ENCODE results near the gene EIF4E2.

EIF4E2 gene

DNA sequence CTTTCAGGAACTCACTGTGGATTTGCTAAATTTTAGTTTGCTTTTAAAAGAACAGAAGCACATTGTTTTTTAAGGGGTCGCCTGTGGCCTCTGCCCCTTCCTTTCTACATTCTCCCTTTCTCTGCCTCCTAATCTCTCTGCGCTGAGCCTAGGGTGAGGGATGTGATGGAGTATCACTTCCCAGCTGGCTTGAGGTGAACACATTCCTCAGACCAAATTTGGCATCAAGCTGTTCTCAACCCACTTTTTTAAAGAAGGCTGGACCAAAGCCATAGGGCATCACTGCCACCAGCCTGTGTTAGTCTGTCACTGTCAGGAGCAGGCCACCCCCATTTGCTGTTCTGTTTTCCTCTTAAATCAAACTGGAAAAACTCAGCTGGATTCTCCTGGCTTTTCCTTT, 27.4 kb downstream of the EIF4E2 start:
- H3K36me3 ChIP-seq (ENCODE audit: control insufficient read depth, insufficient read depth, low read length), result peaks cover 7% of the 10 kb centered on the region
- H3K4me3 ChIP-seq (ENCODE audit: low read depth, low read length), result no peak overlapping the region
- H3K9me3 ChIP-seq (ENCODE audit: control insufficient read depth, insufficient read depth, low read length), result no peaks in the 10 kb centered on the region
- H3K4me1 ChIP-seq (ENCODE audit: control insufficient read depth, insufficient read depth, low read length), result no peaks in the 10 kb centered on the region
- no peaks in the 10 kb centered on the region for H3K27me3 ChIP-seq (ENCODE audit: control insufficient read depth, insufficient read depth, low read length)
- H3K9ac ChIP-seq (ENCODE audit: low read depth, low read length), result no peak overlapping the region

- no peak overlapping the region for H3K9ac ChIP-seq (ENCODE audit: low read depth, low read length)
- peaks cover 6% of the 10 kb centered on the region for H3K36me3 ChIP-seq (ENCODE audit: control insufficient read depth, insufficient read depth, low read length)
- H3K27me3 ChIP-seq (ENCODE audit: control insufficient read depth, insufficient read depth, low read length), result no peaks in the 10 kb centered on the region
- H3K4me1 ChIP-seq (ENCODE audit: control insufficient read depth, insufficient read depth, low read length), result no peaks in the 10 kb centered on the region
- no peaks in the 10 kb centered on the region for H3K9me3 ChIP-seq (ENCODE audit: control insufficient read depth, insufficient read depth, low read length)
- H3K4me3 ChIP-seq (ENCODE audit: low read depth, low read length), result no peak overlapping the region
Observed at GRCh38 chr2:232578626-232579025, 28.1 kb downstream of the EIF4E2 start.

DNA sequence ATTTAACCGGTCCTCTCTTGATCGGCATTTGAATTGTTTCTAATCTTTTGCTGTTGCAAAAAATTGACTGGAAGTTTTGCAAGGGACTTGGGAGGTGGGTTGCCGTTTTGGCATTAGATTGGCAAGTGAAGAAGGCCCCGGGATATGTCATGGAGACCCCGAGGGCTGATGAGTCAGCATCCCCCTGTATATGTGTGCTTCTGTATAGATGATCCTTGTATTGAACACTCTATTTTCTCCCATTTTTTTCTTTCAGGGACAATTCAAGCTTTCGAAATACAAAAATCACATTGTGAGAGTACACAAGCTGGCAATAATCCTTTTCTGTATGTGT, 30.1 kb downstream of the EIF4E2 start:
- no peaks in the 10 kb centered on the region for H3K27me3 ChIP-seq (ENCODE audit: control insufficient read depth, insufficient read depth, low read length)
- peaks cover 3% of the 10 kb centered on the region for H3K36me3 ChIP-seq (ENCODE audit: control insufficient read depth, insufficient read depth, low read length)
- no peak overlapping the region for H3K4me3 ChIP-seq (ENCODE audit: low read depth, low read length)
- H3K4me1 ChIP-seq (ENCODE audit: control insufficient read depth, insufficient read depth, low read length), result no peaks in the 10 kb centered on the region
- H3K9ac ChIP-seq (ENCODE audit: low read depth, low read length), result no peak overlapping the region
- no peaks in the 10 kb centered on the region for H3K9me3 ChIP-seq (ENCODE audit: control insufficient read depth, insufficient read depth, low read length)

- Histone ChIP-seq H3K9ac (ENCODE audit: low read depth, low read length) (no peak overlapping the region), H3K4me3 (ENCODE audit: low read depth, low read length) (no peak overlapping the region), H3K9me3 (ENCODE audit: control insufficient read depth, insufficient read depth, low read length) (no peaks in the 10 kb centered on the region), H3K36me3 (ENCODE audit: control insufficient read depth, insufficient read depth, low read length) (peaks cover 3% of the 10 kb centered on the region), H3K4me1 (ENCODE audit: control insufficient read depth, insufficient read depth, low read length) (peaks cover under 1% of the 10 kb centered on the region), H3K27me3 (ENCODE audit: control insufficient read depth, insufficient read depth, low read length) (no peaks in the 10 kb centered on the region)
Observed at GRCh38 chr2:232581725-232582124, 31.2 kb downstream of the EIF4E2 start.

DNA sequence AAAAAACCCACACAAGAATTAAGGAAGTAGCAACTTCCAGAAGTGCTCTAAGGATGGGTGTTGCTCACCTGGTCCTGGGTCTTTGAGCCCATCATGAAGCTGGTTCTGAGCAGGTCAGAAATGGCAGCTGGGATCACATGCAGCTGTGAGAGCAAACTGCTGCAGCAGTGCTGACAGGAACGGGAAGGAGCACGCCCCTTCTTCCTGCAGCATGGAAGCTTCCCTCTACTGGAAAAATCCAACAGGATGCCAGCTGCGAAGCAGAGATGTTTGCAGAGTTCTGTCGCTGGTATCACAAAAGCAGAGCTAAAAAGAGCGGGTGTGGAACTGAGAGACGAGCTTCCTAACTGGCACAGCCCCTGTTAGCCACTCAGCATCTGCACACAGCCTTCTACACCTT, 33.7 kb downstream of the EIF4E2 start:
- H3K4me3 ChIP-seq (ENCODE audit: low read depth, low read length), result no peak overlapping the region
- no peak overlapping the region for H3K9ac ChIP-seq (ENCODE audit: low read depth, low read length)
- no peaks in the 10 kb centered on the region for H3K27me3 ChIP-seq (ENCODE audit: control insufficient read depth, insufficient read depth, low read length)
- peaks cover 4% of the 10 kb centered on the region for H3K4me1 ChIP-seq (ENCODE audit: control insufficient read depth, insufficient read depth, low read length)
- no peaks in the 10 kb centered on the region for H3K9me3 ChIP-seq (ENCODE audit: control insufficient read depth, insufficient read depth, low read length)
- H3K36me3 ChIP-seq (ENCODE audit: control insufficient read depth, insufficient read depth, low read length), result peaks cover 3% of the 10 kb centered on the region

- Histone ChIP-seq H3K36me3 (ENCODE audit: control insufficient read depth, insufficient read depth, low read length) (no peaks in the 10 kb centered on the region), H3K9ac (ENCODE audit: low read depth, low read length) (no peak overlapping the region), H3K4me3 (ENCODE audit: low read depth, low read length) (no peak overlapping the region), H3K4me1 (ENCODE audit: control insufficient read depth, insufficient read depth, low read length) (peaks cover 6% of the 10 kb centered on the region), H3K27me3 (ENCODE audit: control insufficient read depth, insufficient read depth, low read length) (no peaks in the 10 kb centered on the region), H3K9me3 (ENCODE audit: control insufficient read depth, insufficient read depth, low read length) (no peaks in the 10 kb centered on the region)
Observed at GRCh38 chr2:232586943-232587505, 36.5 kb downstream of the EIF4E2 start.

DNA sequence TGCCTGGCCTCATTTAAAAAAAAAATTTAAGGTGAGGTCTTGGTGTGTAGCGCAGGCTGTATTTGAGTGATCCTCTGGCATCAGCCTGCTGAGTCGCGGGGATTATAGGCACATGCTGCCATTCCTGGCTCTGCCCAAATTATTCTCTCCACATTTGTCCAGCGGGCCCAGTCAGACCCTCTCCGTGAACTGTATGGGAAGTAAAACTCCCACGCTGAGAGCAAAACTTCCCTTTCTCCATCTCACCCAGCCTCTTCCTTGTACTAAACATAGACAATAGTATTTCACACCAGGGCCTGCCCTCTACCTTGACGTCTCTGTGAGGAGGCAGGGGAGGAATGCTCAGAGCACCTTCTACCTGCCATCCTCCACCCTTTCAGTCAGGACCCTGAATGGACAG, 37.0 kb downstream of the EIF4E2 start:
- no peak overlapping the region for H3K4me3 ChIP-seq (ENCODE audit: low read depth, low read length)
- no peak overlapping the region for H3K9ac ChIP-seq (ENCODE audit: low read depth, low read length)
- no peaks in the 10 kb centered on the region for H3K27me3 ChIP-seq (ENCODE audit: control insufficient read depth, insufficient read depth, low read length)

DNA sequence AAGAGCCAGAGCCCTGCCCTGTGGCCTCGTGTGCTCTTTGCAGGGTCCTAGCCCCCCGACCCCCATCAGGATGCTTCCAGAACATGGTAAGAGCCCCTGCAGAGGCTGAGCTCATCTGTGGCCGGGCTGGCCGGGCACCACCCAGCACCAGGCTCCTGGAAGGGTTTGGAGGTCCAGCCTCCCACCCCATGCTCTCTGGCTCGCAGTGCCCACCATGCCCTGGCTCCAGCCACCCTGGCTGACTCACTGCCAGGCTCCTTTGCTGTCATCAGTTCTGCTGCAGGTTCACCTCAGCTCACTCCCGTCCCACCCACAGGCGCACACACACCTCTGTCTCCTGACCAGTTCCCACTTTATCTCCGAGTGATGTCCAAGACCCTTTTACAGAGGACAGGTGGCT, 37.5 kb downstream of the EIF4E2 start:
- no peaks in the 10 kb centered on the region for H3K36me3 ChIP-seq (ENCODE audit: control insufficient read depth, insufficient read depth, low read length)
- H3K27me3 ChIP-seq (ENCODE audit: control insufficient read depth, insufficient read depth, low read length), result no peaks in the 10 kb centered on the region
- no peak overlapping the region for H3K4me3 ChIP-seq (ENCODE audit: low read depth, low read length)
- H3K9ac ChIP-seq (ENCODE audit: low read depth, low read length), result no peak overlapping the region
- H3K4me1 ChIP-seq (ENCODE audit: control insufficient read depth, insufficient read depth, low read length), result peaks cover 6% of the 10 kb centered on the region
- H3K9me3 ChIP-seq (ENCODE audit: control insufficient read depth, insufficient read depth, low read length), result no peaks in the 10 kb centered on the region

More for the DNA sequence above, 37.0 kb downstream of the EIF4E2 start:
- Histone ChIP-seq H3K4me1 (ENCODE audit: control insufficient read depth, insufficient read depth, low read length) (peaks cover 6% of the 10 kb centered on the region), H3K9me3 (ENCODE audit: control insufficient read depth, insufficient read depth, low read length) (no peaks in the 10 kb centered on the region), H3K36me3 (ENCODE audit: control insufficient read depth, insufficient read depth, low read length) (no peaks in the 10 kb centered on the region)

- no peak overlapping the region for H3K9ac ChIP-seq (ENCODE audit: low read depth, low read length)
- H3K4me3 ChIP-seq (ENCODE audit: low read depth, low read length), result no peak overlapping the region
- H3K27me3 ChIP-seq (ENCODE audit: control insufficient read depth, insufficient read depth, low read length), result no peaks in the 10 kb centered on the region
- H3K4me1 ChIP-seq (ENCODE audit: control insufficient read depth, insufficient read depth, low read length), result peaks cover 6% of the 10 kb centered on the region
- no peaks in the 10 kb centered on the region for H3K9me3 ChIP-seq (ENCODE audit: control insufficient read depth, insufficient read depth, low read length)
- no peaks in the 10 kb centered on the region for H3K36me3 ChIP-seq (ENCODE audit: control insufficient read depth, insufficient read depth, low read length)
Observed at GRCh38 chr2:232588680-232589585, 38.4 kb downstream of the EIF4E2 start.

DNA sequence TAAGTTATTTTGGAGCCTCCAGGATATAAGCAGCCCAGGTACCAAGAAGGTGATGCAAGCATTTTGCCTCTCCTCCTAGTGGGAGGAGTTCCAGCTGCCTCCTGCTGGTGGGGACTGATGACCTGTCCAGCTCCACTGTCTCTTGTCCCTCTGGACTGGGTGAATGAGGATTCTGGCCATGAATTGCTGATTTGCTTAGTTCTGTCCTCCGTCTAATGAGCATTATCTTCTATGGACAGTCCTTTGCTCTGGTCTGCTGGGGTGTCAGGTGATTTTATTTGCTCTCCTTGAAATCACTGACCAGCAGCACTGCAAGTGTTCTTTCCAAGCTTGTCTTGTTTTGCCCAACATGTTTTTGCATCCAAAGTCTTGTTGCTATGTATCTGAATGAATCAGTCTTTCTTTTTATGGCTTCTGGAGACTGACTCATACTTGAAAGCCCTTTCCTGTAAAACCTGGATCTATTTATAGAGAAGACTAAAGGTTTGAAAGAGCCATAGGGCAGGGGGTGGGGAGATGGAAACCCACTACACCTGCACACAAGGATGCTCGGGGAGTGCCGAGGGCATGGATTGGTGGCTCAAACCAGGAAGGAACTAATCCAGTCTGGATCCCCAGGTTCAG, 42.4 kb downstream of the EIF4E2 start:
- Histone ChIP-seq H3K9me3 (ENCODE audit: control insufficient read depth, insufficient read depth, low read length) (no peaks in the 10 kb centered on the region), H3K27me3 (ENCODE audit: control insufficient read depth, insufficient read depth, low read length) (no peaks in the 10 kb centered on the region), H3K9ac (ENCODE audit: low read depth, low read length) (no peak overlapping the region), H3K36me3 (ENCODE audit: control insufficient read depth, insufficient read depth, low read length) (no peaks in the 10 kb centered on the region), H3K4me1 (ENCODE audit: control insufficient read depth, insufficient read depth, low read length) (peaks cover 2% of the 10 kb centered on the region), H3K4me3 (ENCODE audit: low read depth, low read length) (no peak overlapping the region)

DNA sequence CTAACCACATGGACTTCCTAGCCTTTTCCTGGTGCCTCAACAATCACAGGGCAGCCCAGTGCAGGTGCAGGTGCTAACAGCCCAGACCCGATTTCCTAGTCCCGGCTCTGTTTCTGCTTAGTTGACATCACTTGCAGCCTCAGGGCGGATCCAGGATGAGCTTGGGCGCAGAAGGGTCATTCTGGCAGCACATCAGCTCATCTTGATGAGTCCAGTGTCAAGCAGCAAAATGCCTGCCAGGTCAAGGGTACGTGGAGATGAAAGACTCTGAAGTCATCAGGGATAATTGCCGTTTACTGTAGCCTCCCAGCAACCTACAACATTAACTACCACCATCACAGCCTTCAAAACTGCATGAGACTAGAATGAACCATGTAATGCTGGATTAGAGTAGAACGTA, 43.5 kb downstream of the EIF4E2 start:
- H3K27me3 ChIP-seq (ENCODE audit: control insufficient read depth, insufficient read depth, low read length), result no peaks in the 10 kb centered on the region
- H3K9ac ChIP-seq (ENCODE audit: low read depth, low read length), result no peak overlapping the region
- no peak overlapping the region for H3K4me3 ChIP-seq (ENCODE audit: low read depth, low read length)
- no peaks in the 10 kb centered on the region for H3K9me3 ChIP-seq (ENCODE audit: control insufficient read depth, insufficient read depth, low read length)
- H3K4me1 ChIP-seq (ENCODE audit: control insufficient read depth, insufficient read depth, low read length), result peaks cover 2% of the 10 kb centered on the region
- H3K36me3 ChIP-seq (ENCODE audit: control insufficient read depth, insufficient read depth, low read length), result no peaks in the 10 kb centered on the region
